GM12878 (cell line): Measurements from ENCODE around the gene XRCC6. TPM values are rescaled to one million over a fixed set of nuclear protein-coding genes. Genes with fewer than 3 reads are reported as not detected.
"Not testable (repeated sequence)": the region's sequence is repeated elsewhere in the genome, so short reads cannot be mapped to it uniquely, and the experiment has no call there.

Experiments used
- ATAC-seq: fragments of 200-7000 bp; cut with Tn5 transposase; 3 replicates; pipeline ENCODE4 v1.9.1; 2020; ENCODE audit warnings: mild to moderate bottlenecking, moderate library complexity
- BruUV-seq: library from RNA; stranded (reverse); fragments of 400-500 nt; replicated peaks from 2 replicates; lab custom pipeline; 2021; lab: Mats Ljungman, UMichigan
- CTCF ChIA-PET: fragments of 300-600 bp; sonication (Branson Sonifier 250); formaldehyde crosslinking; extraction: SDS; loops from one replicate; lab custom pipeline; 2021; ENCODE audit warnings: inconsistent platforms; lab: Yijun Ruan, JAX
- POLR2A ChIA-PET: fragments of 350-600 bp; formaldehyde crosslinking; extraction: SDS; loops from one replicate; lab custom pipeline; 2021; ENCODE audit warnings: inconsistent platforms; lab: Charles Lee
- RAD21 ChIA-PET: fragments of 300-600 bp; sonication (Branson Sonifier 250); formaldehyde crosslinking; loops from one replicate; lab custom pipeline; 2023; ENCODE audit warnings: antibody characterized with exemption; ENCODE audit not compliant: unreplicated experiment; lab: Charles Lee
- SMC1A ChIA-PET: fragments of 300-600 bp; sonication (Branson Sonifier 250); formaldehyde crosslinking; loops from one replicate; lab custom pipeline; 2023; ENCODE audit not compliant: unreplicated experiment, uncharacterized antibody; lab: Charles Lee
- DNase-seq: peaks from one replicate; pipeline ENCODE4 v3.0.0-alpha.2; 2011; ENCODE audit warnings: low read depth, low spot score
- FAIRE-seq: peaks from 3 replicates; lab custom pipeline; 2011; peaks lifted over from hg19 to GRCh38; lab: Jason Lieb, UNC
- H2AFZ ChIP-seq: 2 replicates; pipeline ENCODE4 v1.6.0; 2011; ENCODE audit warnings: low read depth, low read length, control low read depth; ENCODE audit not compliant: control insufficient read depth
- H3K27ac ChIP-seq: 2 replicates; pipeline ENCODE4 v1.5.1; 2011; ENCODE audit warnings: control low read depth; ENCODE audit not compliant: control insufficient read depth, insufficient read depth
- H3K27me3 ChIP-seq, 2 experiments: replicated peaks in 1 of 2; 2 replicates each; pipeline versions ENCODE4 v1.6.0 to v1.6.1; 2011; ENCODE audit warnings: low read length in 1 of 2; ENCODE audit not compliant: control insufficient read depth in 2 of 2, insufficient read depth in 2 of 2
- H3K36me3 ChIP-seq, 2 experiments: 2 replicates each; pipeline ENCODE4 v1.5.1; 2011; ENCODE audit warnings: low read length in 1 of 2; ENCODE audit not compliant: control insufficient read depth in 2 of 2, insufficient read depth in 2 of 2
- H3K4me1 ChIP-seq: 2 replicates; pipeline ENCODE4 v1.6.1; 2011; ENCODE audit warnings: mild to moderate bottlenecking, low read length, moderate library complexity, mixed read lengths; ENCODE audit not compliant: control insufficient read depth, insufficient read depth
- H3K4me2 ChIP-seq: 2 replicates; pipeline ENCODE4 v1.6.0; 2011; ENCODE audit warnings: control low read depth; ENCODE audit not compliant: control insufficient read depth, insufficient read depth
- H3K4me3 ChIP-seq: fragments of 200-600 bp; sonication (generic); 2 replicates; pipeline ENCODE4 v1.5.1; 2016
- H3K79me2 ChIP-seq: 2 replicates; pipeline ENCODE4 v1.6.0; 2011; ENCODE audit warnings: low read length; ENCODE audit not compliant: control insufficient read depth, insufficient read depth
- H3K9ac ChIP-seq: 2 replicates; pipeline ENCODE4 v1.8.0; 2011; ENCODE audit warnings: low read length, control low read depth, mixed read lengths; ENCODE audit not compliant: control insufficient read depth, insufficient read depth
- H3K9me3 ChIP-seq: replicated peaks from 3 replicates; pipeline ENCODE4 v1.5.1; 2011; ENCODE audit warnings: mild to moderate bottlenecking, low read length; ENCODE audit not compliant: control insufficient read depth, insufficient read depth
- H4K20me1 ChIP-seq: 2 replicates; pipeline ENCODE4 v1.6.0; 2011; ENCODE audit not compliant: control insufficient read depth, insufficient read depth
- CEBPB ChIP-seq, 2 experiments: fragments of 150-350 bp in 1 of 2; IDR thresholded peaks; 2 replicates each; pipeline ENCODE4 v1.6.1; 2012 to 2014; ENCODE audit warnings: low read depth in 2 of 2, low read length in 2 of 2, borderline replicate concordance in 1 of 2, inconsistent platforms in 1 of 2
- GATAD2B ChIP-seq: fragments of 450-650 bp; conservative IDR thresholded peaks from 2 replicates; pipeline ENCODE4 v1.6.1; 2017; ENCODE audit warnings: low read depth, mild to moderate bottlenecking, moderate library complexity
- HDGF ChIP-seq: fragments of 450-650 bp; IDR thresholded peaks from 2 replicates; pipeline ENCODE4 v1.6.1; 2016; ENCODE audit warnings: antibody characterized with exemption
- NFYA ChIP-seq: IDR thresholded peaks from 2 replicates; pipeline ENCODE4 v1.6.1; 2011; ENCODE audit warnings: low read depth, mild to moderate bottlenecking, low read length, improper control_type of control experiment, borderline replicate concordance
- NR2C2 ChIP-seq: IDR thresholded peaks from 2 replicates; pipeline ENCODE4 v1.6.1; 2011; ENCODE audit warnings: borderline replicate concordance, low read depth; ENCODE audit not compliant: control insufficient read depth, insufficient read length
- SMC3 ChIP-seq: IDR thresholded peaks from 2 replicates; pipeline ENCODE4 v1.6.1; 2011; ENCODE audit warnings: low read length, improper control_type of control experiment, borderline replicate concordance
- WGBS: methylation state at CpG from one replicate; pipeline ENCODE4 v1.1.6; 2016; ENCODE audit warnings: low lambda C conversion rate; ENCODE audit not compliant: insufficient replicate concordance, insufficient coverage; ENCODE audit errors: missing lambda C conversion rate; 5-methylcytosine and 5-hydroxymethylcytosine counted together
- in situ Hi-C: fragments of 300-500 bp; cut with MboI; formaldehyde crosslinking; loops from 9 replicates; pipeline ENCODE4 v1.14.3; 2018; ENCODE audit warnings: mixed read lengths
- intact Hi-C: fragments of 100-400 bp; cut with micrococcal nuclease; formaldehyde crosslinking; loops from one replicate; pipeline ENCODE4 v1.14.2; 2022; ENCODE audit not compliant: unreplicated experiment
- polyA plus RNA-seq, 11 experiments: library from polyadenylated mRNA; depleted of rRNA in 4 of 11; unstranded in 6 of 11; stranded (reverse) in 5 of 11; fragments of >200 nt; fragmentation: Nextera tagmentation in 4 of 11; fragmentation: Illumina TruSeq in 1 of 11; extraction: Ambion mirVana in 4 of 11; extraction: Trizol in 1 of 11; gene quantifications; 1 replicate in 1 of 11; 2 replicates in 10 of 11; pipeline versions ENCODE4 v1.2.1 to v1.2.3, GENCODE V29; 2011 to 2016; ENCODE audit warnings: inconsistent platforms in 2 of 11, missing spikeins in 2 of 11, low read depth in 1 of 11
- total RNA-seq, 4 experiments: library from RNA; depleted of rRNA in 3 of 4; stranded (reverse); fragments of >200 nt in 3 of 4; fragmentation: Illumina TruSeq in 1 of 4; extraction: Trizol in 1 of 4; gene quantifications; 2 replicates each; pipeline versions ENCODE4 v1.2.1 to v1.2.3, GENCODE V29; 2013 to 2021

The XRCC6 gene
- total and polyA plus RNA-seq, 10 of the 15 experiments (the other 5 are each of a cell fraction or from before 2014, with no cell fraction given), result 186 to 718 (median 348) TPM

DNA sequence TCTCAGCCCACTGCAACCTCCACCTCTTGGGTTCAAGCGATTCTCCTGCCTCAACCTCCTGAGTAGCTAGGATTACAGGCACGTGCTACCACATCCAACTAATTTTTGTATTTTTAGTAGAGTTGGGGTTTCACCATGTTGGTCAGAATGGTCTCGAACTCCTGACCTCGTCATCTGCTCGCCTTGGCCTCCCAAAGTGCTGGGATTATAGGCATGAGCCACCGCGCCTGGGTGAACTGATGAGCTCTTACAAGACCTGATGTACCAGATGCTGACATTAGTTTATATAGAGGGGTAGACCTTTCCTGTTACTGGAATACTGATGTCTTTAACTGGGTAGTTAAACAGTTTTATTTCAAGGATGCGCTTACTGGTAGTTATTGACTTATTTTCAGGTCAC is 13.5 kb downstream of the XRCC6 start:
- in situ Hi-C loops, H3K4me3 ChIP-seq, BruUV-seq, H3K4me2 ChIP-seq, SMC1A ChIA-PET, H3K27me3 ChIP-seq, H4K20me1 ChIP-seq, ATAC-seq, H3K9ac ChIP-seq, H3K9me3 ChIP-seq, H3K4me1 ChIP-seq, H3K27ac ChIP-seq, intact Hi-C loops, H3K79me2 ChIP-seq, FAIRE-seq, RAD21 ChIA-PET, H2AFZ ChIP-seq, DNase-seq: not testable (repeated sequence)
- WGBS, result 96% methylated on average over 8 of the region's 8 CpGs
- CTCF ChIA-PET, result interaction anchor here (1.2 kb wide), 1 partner anchor 32 kb away, joined by 4 read pairs; no protein-coding TSS in a partner anchor
- POLR2A ChIA-PET, result interaction anchor here (0.5 to 0.7 kb wide), 2 partner anchors 477 to 718 kb away, joined by 3 to 6 read pairs; no protein-coding TSS in a partner anchor
- peaks cover 16 to 22% of the 10 kb centered on the region in 2 experiments for H3K36me3 ChIP-seq

DNA sequence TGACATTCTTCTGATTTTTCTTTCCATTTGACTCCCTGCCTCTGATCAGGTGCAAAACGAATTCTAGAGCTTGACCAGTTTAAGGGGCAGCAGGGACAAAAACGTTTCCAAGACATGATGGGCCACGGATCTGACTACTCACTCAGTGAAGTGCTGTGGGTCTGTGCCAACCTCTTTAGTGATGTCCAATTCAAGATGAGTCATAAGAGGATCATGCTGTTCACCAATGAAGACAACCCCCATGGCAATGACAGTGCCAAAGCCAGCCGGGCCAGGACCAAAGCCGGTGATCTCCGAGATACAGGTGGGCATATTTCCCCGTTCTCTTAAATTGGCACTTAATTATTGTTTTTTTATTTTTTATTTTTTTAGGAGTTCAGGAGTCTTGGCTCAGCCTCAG is 15.4 kb downstream of the XRCC6 start:
- POLR2A ChIA-PET, result no interaction called here
- no peak for FAIRE-seq
- 87% methylated on average over 7 of the region's 7 CpGs for WGBS

DNA sequence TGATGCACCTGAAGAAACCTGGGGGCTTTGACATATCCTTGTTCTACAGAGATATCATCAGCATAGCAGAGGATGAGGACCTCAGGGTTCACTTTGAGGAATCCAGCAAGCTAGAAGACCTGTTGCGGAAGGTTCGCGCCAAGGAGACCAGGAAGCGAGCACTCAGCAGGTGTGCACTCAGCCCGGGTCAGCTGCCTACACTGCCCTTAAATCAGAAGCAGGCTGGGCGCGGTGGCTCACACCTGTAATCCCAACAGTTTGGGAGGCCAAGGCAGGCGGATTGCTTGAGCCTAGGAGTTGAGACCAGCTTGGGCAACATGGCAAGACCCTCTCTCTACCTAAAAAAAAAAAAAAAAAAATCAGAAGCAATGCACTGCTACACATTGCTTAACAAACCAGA is 16.5 kb downstream of the XRCC6 start:
- FAIRE-seq, intact Hi-C loops, DNase-seq, H3K27me3 ChIP-seq, H3K9me3 ChIP-seq, BruUV-seq, ATAC-seq, H3K27ac ChIP-seq, H3K9ac ChIP-seq, H2AFZ ChIP-seq, in situ Hi-C loops, H3K4me3 ChIP-seq, H4K20me1 ChIP-seq, H3K4me2 ChIP-seq, H3K4me1 ChIP-seq, RAD21 ChIA-PET, H3K79me2 ChIP-seq: not testable (repeated sequence)
- peaks cover 21 to 32% of the 10 kb centered on the region in 2 experiments for H3K36me3 ChIP-seq
- WGBS, result 98% methylated on average over 8 of the region's 8 CpGs
- POLR2A ChIA-PET, result interaction anchor here (0.6 kb wide), 1 partner anchor 323 kb away, joined by 3 read pairs; no protein-coding TSS in a partner anchor
- SMC1A ChIA-PET, result interaction anchor here (0.8 kb wide), 1 partner anchor 30 kb away, joined by 3 read pairs; no protein-coding TSS in a partner anchor
- CTCF ChIA-PET, result interaction anchor here (1.1 kb wide), 1 partner anchor 29 kb away, joined by 3 read pairs; no protein-coding TSS in a partner anchor

More for the DNA sequence above, 15.4 kb downstream of the XRCC6 start:
- Histone ChIP-seq H3K27ac (no peak overlapping the region), H3K9ac (no peak overlapping the region), H3K4me3 (no peak overlapping the region), H3K4me1 (no peaks in the 10 kb centered on the region), H2AFZ (no peak overlapping the region), H3K36me3 (peaks cover 18 to 29% of the 10 kb centered on the region in 2 experiments), H3K27me3 (no peaks in the 10 kb centered on the region), H3K79me2 (no peaks in the 10 kb centered on the region), H3K4me2 (no peak overlapping the region), H3K9me3 (no peaks in the 10 kb centered on the region), H4K20me1 (no peaks in the 10 kb centered on the region; the same call in 1 of the 2 replicates)
- CTCF ChIA-PET, result interaction anchor here (1.0 kb wide), 1 partner anchor 30 kb away, joined by 4 read pairs; no protein-coding TSS in a partner anchor
- intact Hi-C loops, result no loop called here
- ATAC-seq (no peak), DNase-seq (no peak)
- SMC1A ChIA-PET, result interaction anchor here (1.0 kb wide), 1 partner anchor 23 kb away, joined by 3 read pairs; no protein-coding TSS in a partner anchor
- BruUV-seq, result no TSS peak
- RAD21 ChIA-PET, result no interaction called here
- in situ Hi-C loops, result no loop called here
- no peak for TF ChIP-seq NFYA
- no peak for TF ChIP-seq HDGF
- TF ChIP-seq GATAD2B, result no peak
- no peak for TF ChIP-seq SMC3
- no peak for TF ChIP-seq CEBPB (IDR thresholded peaks at IDR 0.05; ENCODE audit: borderline replicate concordance in 1 of 2, low read depth in 2 of 2, low read length in 2 of 2)
- TF ChIP-seq NR2C2, result no peak
- TF ChIP-seq, all 136 proteins: peak for 0
